A549 treated with CpdA at 1 μM for 4 hours (cell line): ENCODE results near the gene DNAAF5. TPM values are rescaled to one million over a fixed set of nuclear protein-coding genes. Genes with fewer than 3 reads are reported as not detected.

ENCODE experiments used
- total RNA-seq: library from RNA; stranded (reverse); fragments of 200-300 nt; extraction: Qiagen RNA extraction; gene quantifications from 5 replicates; pipeline ENCODE4 v1.2.3, GENCODE V29; 2022; ENCODE audit warnings: low read depth

The DNAAF5 gene
- 38.1 to 50.6 TPM (median 45.8 TPM) in 5 replicates for total RNA-seq

GRCh38 chr7:726084-726853 is at the start of gene DNAAF5:
TSS of gene DNAAF5 (plus strand) at chr7:726699. CDS start at chr7:726721, 22 bp downstream.

GRCh38 chr7:727104-727805 is 756 bp downstream of the DNAAF5 start, which contains the start of gene PRKAR1B:
TSS of gene PRKAR1B (minus strand) at chr7:727281. CDS start at chr7:711505, 15,776 bp downstream.

GRCh38 chr7:832167-832967 is 105.9 kb downstream of the DNAAF5 start, which contains the start of gene SUN1:
TSS of gene SUN1 (plus strand) at chr7:832476. CDS start at chr7:832525, 49 bp downstream.

Other genes starting within 250 kb of the DNAAF5 start
- 31.2 to 38.0 TPM (median 32.5 TPM) in 5 replicates for gene PDGFA, start 206.9 kb upstream of the DNAAF5 start, total RNA-seq
- gene PRKAR1B, start 582 bp downstream of the DNAAF5 start, total RNA-seq = 23.4 to 29.2 TPM (median 28.3 TPM) in 5 replicates
- gene SUN1, start 105.8 kb downstream of the DNAAF5 start, total RNA-seq = 69.3 to 95.5 TPM (median 88.3 TPM) in 5 replicates
- gene GET4, start 149.9 kb downstream of the DNAAF5 start, total RNA-seq = 41.3 to 64.0 TPM (median 56.7 TPM) in 5 replicates
- gene ADAP1, start 228.0 kb downstream of the DNAAF5 start, total RNA-seq = 4.3 to 5.8 TPM (median 4.7 TPM) in 5 replicates
- gene COX19, start 248.8 kb downstream of the DNAAF5 start, total RNA-seq = 6.0 to 7.8 TPM (median 6.6 TPM) in 5 replicates